GM21423 (cell line): Measurements from ENCODE around the gene RTCA.
"Not testable (repeated sequence)": the region's sequence is repeated elsewhere in the genome, so short reads cannot be mapped to it uniquely, and the experiment has no call there.

Source experiments
- ATAC-seq: cut with Tn5 transposase; IDR thresholded peaks from one replicate; pipeline ENCODE4 v1.9.1; 2021; ENCODE audit warnings: mild to moderate bottlenecking, moderate library complexity; ENCODE audit not compliant: unreplicated experiment

The RTCA gene

GRCh38 chr1:100305954-100306353 is 39.9 kb downstream of the RTCA start:
- ATAC-seq: no peak

- no peak for ATAC-seq
These were observed 40.8 kb downstream of the RTCA start for GRCh38 chr1:100306735-100307313.

GRCh38 chr1:100308777-100309176 is 42.8 kb downstream of the RTCA start:
- ATAC-seq: no peak

GRCh38 chr1:100309863-100310262 is 43.8 kb downstream of the RTCA start:
- ATAC-seq: no peak

GRCh38 chr1:100313382-100313781 is 47.4 kb downstream of the RTCA start:
- no peak for ATAC-seq

- no peak for ATAC-seq
These were observed 50.6 kb downstream of the RTCA start for GRCh38 chr1:100316622-100317021.

- ATAC-seq: no peak
These were observed 54.5 kb downstream of the RTCA start for GRCh38 chr1:100320311-100321099.

- no peak for ATAC-seq
These were observed 55.1 kb downstream of the RTCA start for GRCh38 chr1:100321100-100321493.

- no peak for ATAC-seq
These were observed 55.5 kb downstream of the RTCA start for GRCh38 chr1:100321506-100321905.

- ATAC-seq: peak; percentile 74
These were observed 56.6 kb downstream of the RTCA start for GRCh38 chr1:100322436-100323211.

GRCh38 chr1:100323419-100324106 is 57.5 kb downstream of the RTCA start:
- ATAC-seq: no peak

GRCh38 chr1:100325415-100326324 is 59.7 kb downstream of the RTCA start:
- no peak for ATAC-seq

GRCh38 chr1:100326325-100326670 is 60.3 kb downstream of the RTCA start:
- not testable (repeated sequence) for ATAC-seq

- ATAC-seq: no peak
These were observed 62.1 kb downstream of the RTCA start for GRCh38 chr1:100328133-100328532.

GRCh38 chr1:100331146-100331545 is 65.1 kb downstream of the RTCA start:
- not testable (repeated sequence) for ATAC-seq

GRCh38 chr1:100332331-100332730 is 66.3 kb downstream of the RTCA start:
- no peak for ATAC-seq

- ATAC-seq: no peak
These were observed 69.4 kb downstream of the RTCA start for GRCh38 chr1:100335436-100335835.

GRCh38 chr1:100337878-100338277 is 71.9 kb downstream of the RTCA start:
- not testable (repeated sequence) for ATAC-seq

- ATAC-seq: not testable (repeated sequence)
These were observed 73.7 kb downstream of the RTCA start for GRCh38 chr1:100339735-100340134.

GRCh38 chr1:100340494-100340893 is 74.5 kb downstream of the RTCA start:
- ATAC-seq: no peak
